WTC11 (cell line): ENCODE measurements around the gene ACOXL. TPM values are rescaled to one million over a fixed set of nuclear protein-coding genes. Genes with fewer than 3 reads are reported as not detected.

Experiments used
- ATAC-seq: fragments of 200-7000 bp; cut with Tn5 transposase; 2 replicates; pipeline ENCODE4 v1.10.0; 2021; ENCODE audit warnings: mild to moderate bottlenecking, moderate library complexity
- CTCF ChIA-PET: fragments of 300-600 bp; sonication (Branson Sonifier 250); formaldehyde crosslinking; loops from one replicate; lab custom pipeline; 2021; ENCODE audit warnings: antibody characterized with exemption; lab: Charles Lee
- POLR2A ChIA-PET: fragments of 350-600 bp; sonication (Branson Sonifier 250); formaldehyde crosslinking; loops from one replicate; lab custom pipeline; 2021; ENCODE audit warnings: antibody characterized with exemption; lab: Charles Lee
- DNase-seq: peaks from one replicate; pipeline ENCODE4 v3.0.0; 2021; ENCODE audit warnings: low spot score
- H3K27ac Mint-ChIP-seq: 2 replicates; pipeline ENCODE4 v1.8.0; 2021; ENCODE audit warnings: mixed read lengths
- H3K27me3 Mint-ChIP-seq: 2 replicates; pipeline ENCODE4 v1.8.0; 2021; ENCODE audit warnings: low read depth, mild to moderate bottlenecking, moderate library complexity, mixed read lengths
- H3K36me3 Mint-ChIP-seq: 2 replicates; pipeline ENCODE4 v1.8.0; 2021; ENCODE audit warnings: mixed read lengths
- H3K4me1 Mint-ChIP-seq: 2 replicates; pipeline ENCODE4 v1.8.0; 2022; ENCODE audit warnings: mixed read lengths
- H3K4me3 Mint-ChIP-seq: 2 replicates; pipeline ENCODE4 v1.8.0; 2021; ENCODE audit warnings: mild to moderate bottlenecking, moderate library complexity, mixed read lengths
- H3K9me3 Mint-ChIP-seq: 2 replicates; pipeline ENCODE4 v1.8.0; 2021; ENCODE audit warnings: mixed read lengths
- CREM ChIP-seq: sonication (generic); formaldehyde crosslinking; IDR thresholded peaks from 2 replicates; pipeline ENCODE4 v1.8.1; 2022; ENCODE audit warnings: mild to moderate bottlenecking, missing genetic modification reagents, moderate library complexity
- ELF4 ChIP-seq: sonication (generic); formaldehyde crosslinking; IDR thresholded peaks from 2 replicates; pipeline ENCODE4 v1.8.1; 2022; ENCODE audit warnings: low read depth, mild to moderate bottlenecking, moderate library complexity, missing genetic modification reagents
- GABPB1 ChIP-seq: sonication (generic); formaldehyde crosslinking; IDR thresholded peaks from 2 replicates; pipeline ENCODE4 v1.8.1; 2023; ENCODE audit warnings: mild to moderate bottlenecking, missing genetic modification reagents
- IRF2 ChIP-seq: sonication (generic); formaldehyde crosslinking; IDR thresholded peaks from 2 replicates; pipeline ENCODE4 v1.8.0; 2022; ENCODE audit warnings: low read depth, missing genetic modification reagents, borderline replicate concordance
- JUN ChIP-seq: sonication (generic); formaldehyde crosslinking; IDR thresholded peaks from 2 replicates; pipeline ENCODE4 v1.8.0; 2023; ENCODE audit warnings: mild to moderate bottlenecking, missing genetic modification reagents
- KAT7 ChIP-seq: sonication (generic); formaldehyde crosslinking; IDR thresholded peaks from 2 replicates; pipeline ENCODE4 v1.8.1; 2023; ENCODE audit warnings: missing genetic modification reagents, mild to moderate bottlenecking, borderline replicate concordance
- MXD4 ChIP-seq: fragments of 250-450 bp; sonication (Bioruptor Pico); IDR thresholded peaks from 2 replicates; pipeline ENCODE4 v1.8.0; 2021; ENCODE audit warnings: mild to moderate bottlenecking, moderate library complexity, borderline replicate concordance
- NR2C2 ChIP-seq: sonication (generic); formaldehyde crosslinking; IDR thresholded peaks from 2 replicates; pipeline ENCODE4 v1.8.0; 2022; ENCODE audit warnings: mild to moderate bottlenecking, missing genetic modification reagents
- NR3C1 ChIP-seq: sonication (generic); formaldehyde crosslinking; conservative IDR thresholded peaks from 2 replicates; pipeline ENCODE4 v1.8.1; 2023; ENCODE audit warnings: low read depth, mild to moderate bottlenecking, missing genetic modification reagents
- PRRX2 ChIP-seq: fragments of 250-450 bp; sonication (Bioruptor Pico); IDR thresholded peaks from 2 replicates; pipeline ENCODE4 v1.8.0; 2021; ENCODE audit warnings: mild to moderate bottlenecking
- SMAD4 ChIP-seq: sonication (generic); formaldehyde crosslinking; IDR thresholded peaks from 2 replicates; pipeline ENCODE4 v1.8.0; 2022; ENCODE audit warnings: mild to moderate bottlenecking, missing genetic modification reagents
- SOX15 ChIP-seq: fragments of 250-450 bp; sonication (Bioruptor Pico); IDR thresholded peaks from 2 replicates; pipeline ENCODE4 v1.9.0; 2021; ENCODE audit warnings: mild to moderate bottlenecking
- SP1 ChIP-seq: sonication (generic); formaldehyde crosslinking; conservative IDR thresholded peaks from 2 replicates; pipeline ENCODE4 v1.8.1; 2022; ENCODE audit warnings: missing genetic modification reagents
- ZNF219 ChIP-seq: sonication (generic); formaldehyde crosslinking; IDR thresholded peaks from 2 replicates; pipeline ENCODE4 v1.8.0; 2023; ENCODE audit warnings: missing genetic modification reagents, mild to moderate bottlenecking, borderline replicate concordance
- ZNF317 ChIP-seq: sonication (generic); formaldehyde crosslinking; IDR thresholded peaks from 2 replicates; pipeline ENCODE4 v1.8.1; 2023; ENCODE audit warnings: low read depth, mild to moderate bottlenecking, moderate library complexity, missing genetic modification reagents, borderline replicate concordance
- ZNF396 ChIP-seq: fragments of 250-450 bp; sonication (Bioruptor Pico); IDR thresholded peaks from 2 replicates; pipeline ENCODE4 v1.8.0; 2021; ENCODE audit warnings: mild to moderate bottlenecking, moderate library complexity, borderline replicate concordance
- total RNA-seq: library from RNA; stranded (reverse); gene quantifications from 3 replicates; pipeline ENCODE4 v1.2.3, GENCODE V29; 2021
- TF ChIP-seq, protein P1 (sequence below): sonication (generic); formaldehyde crosslinking; IDR thresholded peaks from 2 replicates; pipeline ENCODE4 v1.8.1; 2022; ENCODE audit warnings: missing genetic modification reagents, borderline replicate concordance
- TF ChIP-seq, protein P2 (sequence below): sonication (generic); formaldehyde crosslinking; IDR thresholded peaks from 2 replicates; pipeline ENCODE4 v1.8.1; 2022; ENCODE audit warnings: mild to moderate bottlenecking, missing genetic modification reagents, moderate library complexity, borderline replicate concordance
- TF ChIP-seq, protein P3 (sequence below): sonication (generic); formaldehyde crosslinking; conservative IDR thresholded peaks from 2 replicates; pipeline ENCODE4 v1.8.1; 2023; ENCODE audit warnings: mild to moderate bottlenecking, low read depth, missing genetic modification reagents, moderate library complexity
- TF ChIP-seq, protein P4 (sequence below): sonication (generic); formaldehyde crosslinking; IDR thresholded peaks from 2 replicates; pipeline ENCODE4 v1.8.1; 2022; ENCODE audit warnings: low read depth, mild to moderate bottlenecking, moderate library complexity, missing genetic modification reagents, borderline replicate concordance

The ACOXL gene
- total RNA-seq, 1 experiment from 2014 or later, result 14.9 TPM

DNA sequence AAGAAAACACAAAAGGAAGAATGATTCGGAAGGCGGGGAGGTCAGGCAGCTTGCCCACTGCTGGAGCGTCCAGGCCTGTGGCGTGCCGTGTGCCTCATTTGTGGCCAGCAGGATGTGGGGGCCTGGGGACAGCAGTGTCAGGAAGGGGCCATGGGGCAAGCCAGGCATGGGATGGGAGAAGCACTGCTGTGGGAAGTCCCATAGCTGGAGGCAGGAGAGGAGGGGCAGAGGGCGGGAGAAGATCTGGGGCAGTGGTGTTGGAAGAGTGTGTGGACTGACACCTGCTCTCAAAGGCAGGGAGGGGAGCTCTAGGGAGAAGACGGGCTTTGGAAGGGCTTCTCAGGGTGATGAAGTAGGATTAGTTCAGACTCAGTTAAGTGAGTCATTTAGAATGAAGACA is 133.7 kb downstream of the ACOXL start (continued):
- TF ChIP-seq, protein P1, sequence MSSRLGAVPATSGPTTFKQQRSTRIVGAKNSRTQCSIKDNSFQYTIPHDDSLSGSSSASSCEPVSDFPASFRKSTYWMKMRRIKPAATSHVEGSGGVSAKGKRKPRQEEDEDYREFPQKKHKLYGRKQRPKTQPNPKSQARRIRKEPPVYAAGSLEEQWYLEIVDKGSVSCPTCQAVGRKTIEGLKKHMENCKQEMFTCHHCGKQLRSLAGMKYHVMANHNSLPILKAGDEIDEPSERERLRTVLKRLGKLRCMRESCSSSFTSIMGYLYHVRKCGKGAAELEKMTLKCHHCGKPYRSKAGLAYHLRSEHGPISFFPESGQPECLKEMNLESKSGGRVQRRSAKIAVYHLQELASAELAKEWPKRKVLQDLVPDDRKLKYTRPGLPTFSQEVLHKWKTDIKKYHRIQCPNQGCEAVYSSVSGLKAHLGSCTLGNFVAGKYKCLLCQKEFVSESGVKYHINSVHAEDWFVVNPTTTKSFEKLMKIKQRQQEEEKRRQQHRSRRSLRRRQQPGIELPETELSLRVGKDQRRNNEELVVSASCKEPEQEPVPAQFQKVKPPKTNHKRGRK (CRISPR knock-in tag), result no peak
- no peak for TF ChIP-seq KAT7 (CRISPR knock-in tag)
- TF ChIP-seq ZNF396 (CRISPR knock-in tag), result no peak
- TF ChIP-seq JUN (CRISPR knock-in tag), result no peak
- TF ChIP-seq, protein P2, sequence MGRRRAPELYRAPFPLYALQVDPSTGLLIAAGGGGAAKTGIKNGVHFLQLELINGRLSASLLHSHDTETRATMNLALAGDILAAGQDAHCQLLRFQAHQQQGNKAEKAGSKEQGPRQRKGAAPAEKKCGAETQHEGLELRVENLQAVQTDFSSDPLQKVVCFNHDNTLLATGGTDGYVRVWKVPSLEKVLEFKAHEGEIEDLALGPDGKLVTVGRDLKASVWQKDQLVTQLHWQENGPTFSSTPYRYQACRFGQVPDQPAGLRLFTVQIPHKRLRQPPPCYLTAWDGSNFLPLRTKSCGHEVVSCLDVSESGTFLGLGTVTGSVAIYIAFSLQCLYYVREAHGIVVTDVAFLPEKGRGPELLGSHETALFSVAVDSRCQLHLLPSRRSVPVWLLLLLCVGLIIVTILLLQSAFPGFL (CRISPR knock-in tag), result no peak
- no peak for TF ChIP-seq ZNF219 (CRISPR knock-in tag)

DNA sequence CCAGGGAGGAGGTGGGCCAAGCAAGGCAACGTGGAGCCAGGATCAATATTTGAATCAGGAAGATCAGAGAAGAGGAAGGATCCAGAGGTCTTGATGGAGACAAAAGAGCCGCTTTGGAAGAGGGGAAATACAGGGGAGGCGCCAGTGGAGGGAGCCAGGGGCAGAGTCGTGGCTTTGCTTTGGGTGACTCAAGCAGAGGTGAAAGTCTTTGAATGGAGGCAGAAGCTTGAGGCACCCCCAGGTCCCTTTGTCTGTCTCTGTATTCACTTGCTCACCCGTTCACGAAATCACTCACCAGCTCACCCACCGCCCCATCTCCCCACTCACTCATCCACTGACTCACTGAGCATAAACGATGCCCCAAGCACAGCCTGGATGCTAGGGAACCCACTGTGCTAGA is 134.1 kb downstream of the ACOXL start:
- no peaks in the 10 kb centered on the region for H3K36me3 Mint-ChIP-seq
- TF ChIP-seq SP1 (CRISPR knock-in tag) (no peak), NR2C2 (CRISPR knock-in tag) (no peak), NR3C1 (CRISPR knock-in tag) (no peak), IRF2 (CRISPR knock-in tag) (no peak), SMAD4 (CRISPR knock-in tag) (no peak), PRRX2 (CRISPR knock-in tag) (no peak), MXD4 (CRISPR knock-in tag) (no peak), SOX15 (CRISPR knock-in tag) (no peak), CREM (CRISPR knock-in tag) (no peak), ELF4 (CRISPR knock-in tag) (no peak), GABPB1 (CRISPR knock-in tag) (no peak), JUN (CRISPR knock-in tag) (no peak), ZNF317 (CRISPR knock-in tag) (no peak)
- TF ChIP-seq, protein P3, sequence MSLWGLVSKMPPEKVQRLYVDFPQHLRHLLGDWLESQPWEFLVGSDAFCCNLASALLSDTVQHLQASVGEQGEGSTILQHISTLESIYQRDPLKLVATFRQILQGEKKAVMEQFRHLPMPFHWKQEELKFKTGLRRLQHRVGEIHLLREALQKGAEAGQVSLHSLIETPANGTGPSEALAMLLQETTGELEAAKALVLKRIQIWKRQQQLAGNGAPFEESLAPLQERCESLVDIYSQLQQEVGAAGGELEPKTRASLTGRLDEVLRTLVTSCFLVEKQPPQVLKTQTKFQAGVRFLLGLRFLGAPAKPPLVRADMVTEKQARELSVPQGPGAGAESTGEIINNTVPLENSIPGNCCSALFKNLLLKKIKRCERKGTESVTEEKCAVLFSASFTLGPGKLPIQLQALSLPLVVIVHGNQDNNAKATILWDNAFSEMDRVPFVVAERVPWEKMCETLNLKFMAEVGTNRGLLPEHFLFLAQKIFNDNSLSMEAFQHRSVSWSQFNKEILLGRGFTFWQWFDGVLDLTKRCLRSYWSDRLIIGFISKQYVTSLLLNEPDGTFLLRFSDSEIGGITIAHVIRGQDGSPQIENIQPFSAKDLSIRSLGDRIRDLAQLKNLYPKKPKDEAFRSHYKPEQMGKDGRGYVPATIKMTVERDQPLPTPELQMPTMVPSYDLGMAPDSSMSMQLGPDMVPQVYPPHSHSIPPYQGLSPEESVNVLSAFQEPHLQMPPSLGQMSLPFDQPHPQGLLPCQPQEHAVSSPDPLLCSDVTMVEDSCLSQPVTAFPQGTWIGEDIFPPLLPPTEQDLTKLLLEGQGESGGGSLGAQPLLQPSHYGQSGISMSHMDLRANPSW, result no peak
- TF ChIP-seq, protein P4, sequence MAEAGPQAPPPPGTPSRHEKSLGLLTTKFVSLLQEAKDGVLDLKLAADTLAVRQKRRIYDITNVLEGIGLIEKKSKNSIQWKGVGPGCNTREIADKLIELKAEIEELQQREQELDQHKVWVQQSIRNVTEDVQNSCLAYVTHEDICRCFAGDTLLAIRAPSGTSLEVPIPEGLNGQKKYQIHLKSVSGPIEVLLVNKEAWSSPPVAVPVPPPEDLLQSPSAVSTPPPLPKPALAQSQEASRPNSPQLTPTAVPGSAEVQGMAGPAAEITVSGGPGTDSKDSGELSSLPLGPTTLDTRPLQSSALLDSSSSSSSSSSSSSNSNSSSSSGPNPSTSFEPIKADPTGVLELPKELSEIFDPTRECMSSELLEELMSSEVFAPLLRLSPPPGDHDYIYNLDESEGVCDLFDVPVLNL (CRISPR knock-in tag), result no peak
- ATAC-seq (peak; percentile 56), DNase-seq (no peak)
- CTCF ChIA-PET, result interaction anchor here (0.6 to 1.3 kb wide), 2 partner anchors 10 to 13 kb away, joined by 3 to 9 read pairs; no protein-coding TSS in a partner anchor
- no peak overlapping the region for H3K27ac Mint-ChIP-seq
- POLR2A ChIA-PET, result interaction anchor here (0.9 kb wide), 1 partner anchor 9 kb away, joined by 4 read pairs; no protein-coding TSS in a partner anchor
- H3K9me3 Mint-ChIP-seq, result no peaks in the 10 kb centered on the region
- H3K4me1 Mint-ChIP-seq, result peaks cover 33% of the 10 kb centered on the region
- no peaks in the 10 kb centered on the region for H3K27me3 Mint-ChIP-seq
- no peak overlapping the region for H3K4me3 Mint-ChIP-seq
